ENCODE measurements around the gene RASSF6.

DNA sequence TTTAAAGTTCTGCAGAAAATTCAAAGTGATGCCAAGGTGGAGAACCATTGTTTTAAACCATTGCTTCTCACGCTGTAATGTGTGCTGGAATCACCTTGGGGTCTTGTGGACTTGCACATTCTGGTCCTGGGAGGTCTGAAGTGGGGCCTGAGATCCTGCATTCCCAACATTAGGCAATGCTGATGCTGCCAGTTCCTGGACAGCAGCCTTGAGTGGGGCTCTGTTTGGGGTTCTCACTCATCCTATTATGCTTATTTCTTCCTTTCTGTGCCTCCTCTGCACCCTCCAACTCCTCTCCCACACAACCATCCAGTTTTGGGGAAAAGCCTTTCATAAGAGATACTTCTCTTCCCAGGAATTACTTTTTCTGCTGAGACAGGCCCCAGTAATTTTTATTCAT lies 44.2 kb upstream of the RASSF6 start:
- TF ChIP-seq, protein P1, sequence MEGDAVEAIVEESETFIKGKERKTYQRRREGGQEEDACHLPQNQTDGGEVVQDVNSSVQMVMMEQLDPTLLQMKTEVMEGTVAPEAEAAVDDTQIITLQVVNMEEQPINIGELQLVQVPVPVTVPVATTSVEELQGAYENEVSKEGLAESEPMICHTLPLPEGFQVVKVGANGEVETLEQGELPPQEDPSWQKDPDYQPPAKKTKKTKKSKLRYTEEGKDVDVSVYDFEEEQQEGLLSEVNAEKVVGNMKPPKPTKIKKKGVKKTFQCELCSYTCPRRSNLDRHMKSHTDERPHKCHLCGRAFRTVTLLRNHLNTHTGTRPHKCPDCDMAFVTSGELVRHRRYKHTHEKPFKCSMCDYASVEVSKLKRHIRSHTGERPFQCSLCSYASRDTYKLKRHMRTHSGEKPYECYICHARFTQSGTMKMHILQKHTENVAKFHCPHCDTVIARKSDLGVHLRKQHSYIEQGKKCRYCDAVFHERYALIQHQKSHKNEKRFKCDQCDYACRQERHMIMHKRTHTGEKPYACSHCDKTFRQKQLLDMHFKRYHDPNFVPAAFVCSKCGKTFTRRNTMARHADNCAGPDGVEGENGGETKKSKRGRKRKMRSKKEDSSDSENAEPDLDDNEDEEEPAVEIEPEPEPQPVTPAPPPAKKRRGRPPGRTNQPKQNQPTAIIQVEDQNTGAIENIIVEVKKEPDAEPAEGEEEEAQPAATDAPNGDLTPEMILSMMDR (IDR thresholded peaks at IDR 0.05) = no peak
- no peak for TF ChIP-seq POLR2A (IDR thresholded peaks at IDR 0.05)
